NCI-H226 (cell line): ENCODE measurements around the gene SLC8A1.
A peak's percentile ranks its signal among the peaks of the same experiment; 100 is the strongest.

Source experiments
- DNase-seq: peaks from one replicate; pipeline ENCODE4 v3.0.0-alpha.2; 2015

SLC8A1 gene

GRCh38 chr2:40260437-40260836 lies 191.5 kb downstream of the SLC8A1 start:
- no peak for DNase-seq

- no peak for DNase-seq
Observed at GRCh38 chr2:40259900-40260299, 192.0 kb downstream of the SLC8A1 start.

- no peak for DNase-seq
Observed at GRCh38 chr2:40258135-40258457, 193.8 kb downstream of the SLC8A1 start.

DNA sequence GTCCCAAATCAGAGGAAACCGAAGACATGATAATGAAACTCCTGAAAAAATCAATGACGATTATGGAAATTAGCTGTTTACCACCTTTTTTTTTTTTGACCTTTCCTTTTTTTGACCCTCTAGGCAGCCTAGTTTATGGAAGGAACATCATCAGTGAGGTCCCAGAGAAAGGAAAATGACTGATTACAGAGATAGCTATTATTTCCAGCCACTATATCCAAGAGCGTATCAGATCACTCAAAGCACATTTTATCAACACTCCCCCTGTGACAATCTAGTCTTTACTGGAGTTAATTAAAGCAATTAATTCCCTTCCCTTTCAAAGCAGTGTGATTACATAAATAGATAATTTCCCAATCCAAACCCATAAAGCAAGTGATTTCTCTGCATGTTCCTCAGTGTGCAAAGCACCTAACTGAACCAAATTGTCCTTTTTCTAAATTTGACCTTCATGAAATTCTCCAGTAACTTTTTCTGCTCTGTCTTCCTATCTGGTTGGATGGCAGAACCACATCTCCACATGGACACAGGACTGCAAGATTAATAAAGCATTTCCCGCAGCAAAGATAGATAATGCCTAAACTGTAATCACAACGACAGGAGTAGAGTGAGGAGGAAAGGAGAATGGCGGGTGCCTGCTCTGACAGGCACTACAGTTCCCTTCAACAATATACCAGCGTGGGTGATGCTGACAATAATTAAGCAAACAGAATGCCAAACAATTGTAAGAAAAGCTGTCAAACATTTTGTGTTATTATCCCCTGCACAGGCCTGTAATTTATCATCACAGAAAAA lies 194.4 kb downstream of the SLC8A1 start:
- DNase-seq = no peak

DNA sequence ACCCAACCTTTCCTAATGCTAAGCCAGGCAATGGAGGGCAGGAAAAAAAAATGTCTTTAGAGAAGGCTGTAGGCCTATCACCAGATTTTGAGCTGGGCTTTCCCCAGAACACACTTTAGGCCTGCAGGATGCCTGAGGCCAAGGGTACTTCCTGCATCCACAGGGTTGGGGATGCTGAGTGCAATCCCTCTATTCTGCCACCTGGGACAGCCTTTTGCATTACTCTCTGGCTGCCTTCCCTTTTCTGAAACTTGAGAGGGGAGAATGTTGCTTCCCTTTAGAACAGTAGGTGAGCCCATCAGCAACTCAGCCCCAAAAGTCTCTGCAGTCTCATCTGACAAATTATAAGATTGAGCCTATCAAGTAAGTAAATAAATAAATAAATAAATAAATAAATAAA lies 195.2 kb downstream of the SLC8A1 start:
- DNase-seq = peak; percentile 43

GRCh38 chr2:40256008-40256407 lies 195.9 kb downstream of the SLC8A1 start:
- no peak for DNase-seq

GRCh38 chr2:40255103-40255502 lies 196.8 kb downstream of the SLC8A1 start:
- DNase-seq = no peak

DNA sequence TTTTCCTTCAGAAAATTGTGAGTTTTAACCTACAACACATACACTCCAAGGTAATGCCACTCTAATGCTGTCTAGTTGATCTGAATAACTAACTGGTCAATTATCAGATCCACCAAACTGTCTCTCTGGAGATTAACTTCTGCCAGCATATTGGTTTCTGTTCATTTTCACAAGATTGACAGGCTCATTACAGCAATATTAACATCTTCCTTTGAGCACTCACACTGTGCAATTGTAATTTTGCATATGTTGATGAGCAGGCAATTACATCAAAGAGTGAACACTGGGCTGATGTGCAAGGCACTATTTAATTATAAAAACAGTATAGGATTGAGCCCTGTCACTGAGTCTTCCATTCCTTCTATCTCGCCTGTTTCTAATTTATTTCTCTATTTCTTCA lies 197.3 kb downstream of the SLC8A1 start:
- DNase-seq = no peak

GRCh38 chr2:40251137-40251536 lies 200.8 kb downstream of the SLC8A1 start:
- DNase-seq = peak; percentile 13

DNA sequence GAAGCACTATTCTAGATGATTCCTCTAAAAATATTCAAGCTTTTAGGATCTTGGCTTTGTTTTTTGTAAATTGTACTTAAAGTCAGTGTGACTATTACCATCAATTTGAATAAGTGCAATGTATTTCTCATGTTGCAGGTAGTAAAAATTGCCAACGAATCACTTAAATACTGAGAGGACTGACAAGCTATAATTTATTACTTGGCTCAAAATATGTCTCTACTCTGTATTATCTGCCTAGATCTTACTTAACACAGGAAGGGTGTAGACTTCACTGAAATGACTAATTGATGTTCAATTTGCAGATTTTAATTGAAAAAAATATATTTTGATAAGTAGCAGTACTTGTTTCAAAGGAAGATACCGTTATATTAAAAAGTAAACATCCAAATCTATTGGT lies 202.3 kb downstream of the SLC8A1 start:
- no peak for DNase-seq

GRCh38 chr2:40248294-40248693 lies 203.6 kb downstream of the SLC8A1 start:
- no peak for DNase-seq

GRCh38 chr2:40244675-40245074 lies 207.2 kb downstream of the SLC8A1 start:
- DNase-seq = peak; percentile 60

DNA sequence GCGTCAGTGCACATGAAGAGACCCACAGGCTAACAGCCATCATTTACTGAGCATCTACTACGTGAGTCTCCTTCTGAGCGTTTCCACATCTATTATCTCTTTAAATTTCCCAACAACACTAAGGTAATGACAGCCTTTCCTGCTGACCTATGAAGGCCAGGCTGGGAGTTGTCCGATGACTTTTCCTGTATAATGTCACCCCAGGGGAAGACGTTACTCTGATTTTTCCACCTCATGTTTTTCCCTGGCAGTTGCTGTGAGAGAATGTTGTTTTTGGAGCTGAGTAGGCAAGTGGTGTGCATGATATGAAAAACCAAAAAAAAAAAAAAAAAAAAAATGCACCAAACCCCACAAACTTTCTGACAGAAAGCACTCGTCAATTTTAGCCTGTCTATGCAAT lies 207.6 kb downstream of the SLC8A1 start:
- DNase-seq = no peak

DNA sequence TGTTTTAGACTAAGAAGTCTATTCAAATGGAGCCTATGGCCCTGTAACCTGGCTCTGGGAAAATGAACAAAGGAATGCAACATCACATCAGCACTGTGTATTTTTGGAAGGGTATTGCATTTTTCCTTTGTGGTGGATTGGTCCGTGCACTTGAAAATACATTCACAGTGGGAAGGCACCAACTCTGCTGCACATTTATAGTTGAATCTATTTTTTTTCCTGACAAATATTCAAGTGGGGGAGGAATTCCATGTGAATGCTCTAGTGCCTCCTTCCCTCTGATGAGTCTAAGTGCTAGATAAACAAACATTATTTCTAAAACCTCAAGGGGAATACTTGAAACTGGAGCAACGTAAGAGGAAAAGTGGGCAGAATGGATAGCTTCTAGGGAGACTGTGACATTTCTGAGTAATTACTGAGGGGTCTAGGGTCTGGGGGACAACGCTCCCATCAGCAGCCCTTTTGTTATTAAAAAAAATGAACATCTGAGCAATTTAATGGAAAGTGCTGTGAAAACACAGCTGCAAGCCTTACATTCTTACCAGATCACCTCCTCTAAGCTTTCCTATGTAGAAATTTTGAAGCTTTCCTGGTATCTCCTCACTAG lies 208.2 kb downstream of the SLC8A1 start:
- DNase-seq = no peak

GRCh38 chr2:40242315-40242714 lies 209.6 kb downstream of the SLC8A1 start:
- DNase-seq = no peak

DNA sequence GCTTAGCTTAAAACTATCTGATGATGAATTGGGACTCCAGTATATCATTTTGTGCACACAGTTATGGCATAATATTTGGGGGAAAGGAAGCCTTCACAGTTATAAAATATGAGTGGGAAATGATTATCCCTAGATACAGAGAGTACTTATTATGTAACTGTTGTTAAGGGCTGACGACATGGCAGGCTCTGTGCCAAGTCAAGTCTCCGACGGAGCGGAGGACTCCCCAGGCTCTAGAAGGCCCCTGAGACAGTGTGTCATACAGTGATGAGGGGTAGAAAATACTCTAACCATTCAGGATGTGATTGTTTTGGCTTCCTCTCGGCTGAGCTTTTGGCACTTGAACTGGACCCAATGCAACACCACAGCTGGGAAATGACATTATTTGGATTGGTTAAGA lies 211.8 kb downstream of the SLC8A1 start:
- peak; percentile 86 for DNase-seq

DNA sequence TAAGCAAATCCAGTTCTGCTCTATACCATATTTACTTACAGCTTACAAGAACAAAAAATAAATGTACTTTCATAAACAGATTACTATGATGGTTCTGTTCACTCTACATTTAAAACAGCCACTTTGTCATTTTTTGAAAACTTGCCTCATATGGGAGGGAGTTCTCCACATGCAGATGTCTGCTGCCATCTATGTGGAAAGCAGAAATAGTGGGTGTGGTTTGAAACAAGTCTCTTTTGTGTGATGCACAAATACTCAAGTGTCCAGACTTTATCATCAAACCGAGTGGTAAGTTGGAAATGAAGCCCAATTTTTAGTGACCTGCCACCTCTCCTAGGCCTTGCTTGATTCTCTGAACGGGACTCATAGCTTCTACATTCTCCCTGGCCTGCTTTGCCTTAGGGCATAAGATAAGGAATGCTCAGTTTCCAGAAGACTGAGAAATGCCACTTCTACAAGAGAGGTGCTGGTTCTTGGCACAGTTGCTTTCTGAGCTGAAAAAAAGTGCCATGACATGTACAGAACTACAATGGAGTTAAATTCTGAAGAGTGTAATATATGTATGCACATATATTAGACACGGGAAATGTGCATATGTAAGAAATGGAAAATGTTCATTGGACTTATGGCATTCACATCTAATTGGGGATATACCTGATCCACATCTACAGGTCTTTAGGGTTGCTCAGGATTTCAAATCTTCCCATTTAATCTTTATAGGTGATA lies 221.0 kb downstream of the SLC8A1 start:
- peak; percentile 33 for DNase-seq

- DNase-seq = no peak
Observed at GRCh38 chr2:40230186-40230585, 221.7 kb downstream of the SLC8A1 start.

- no peak for DNase-seq
Observed at GRCh38 chr2:40228310-40228709, 223.6 kb downstream of the SLC8A1 start.

DNA sequence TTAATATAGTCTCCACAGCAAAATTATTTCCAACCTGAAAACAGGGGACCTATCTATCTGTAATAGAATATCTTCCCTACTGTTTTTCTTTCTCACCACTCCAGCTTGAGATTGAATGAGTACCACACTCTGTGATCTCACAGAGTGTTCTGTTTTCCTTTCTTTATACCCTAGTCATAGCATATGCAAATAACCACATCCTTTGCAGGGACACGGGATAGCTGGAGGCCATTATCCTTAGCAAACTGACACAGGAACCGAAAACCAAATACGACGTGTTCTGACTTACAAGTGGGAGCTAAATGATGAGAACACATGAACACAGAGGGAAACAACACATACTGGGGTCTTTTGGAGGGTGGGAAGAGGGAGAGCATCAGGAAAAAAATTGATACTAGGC lies 224.7 kb downstream of the SLC8A1 start:
- no peak for DNase-seq

- DNase-seq = no peak
Observed at GRCh38 chr2:40226637-40227036, 225.3 kb downstream of the SLC8A1 start.

DNA sequence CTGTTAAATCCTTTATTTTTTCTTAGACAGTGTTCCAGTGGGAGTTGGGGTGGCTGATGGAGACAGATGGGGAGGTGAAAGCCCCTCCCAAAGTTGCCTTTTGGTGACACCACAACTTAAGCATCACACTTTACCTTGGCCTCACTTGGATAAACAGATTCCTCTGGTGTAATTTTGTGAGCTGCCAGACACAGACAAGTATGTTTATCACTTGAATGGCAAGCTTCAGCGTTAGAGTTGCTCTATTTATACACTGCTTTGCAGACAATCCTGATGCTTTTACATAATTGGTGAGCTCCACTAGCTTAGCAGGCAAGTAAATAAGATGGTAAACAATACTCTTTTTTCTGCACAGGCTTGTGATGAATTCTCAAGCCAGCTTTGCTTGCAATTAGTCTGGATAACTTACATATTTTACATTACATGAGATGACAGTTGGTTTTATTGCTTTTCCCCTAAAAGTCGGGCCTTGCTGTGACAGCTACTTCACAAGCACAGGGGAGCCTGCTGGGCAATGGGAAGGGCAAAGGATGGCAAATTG lies 226.2 kb downstream of the SLC8A1 start:
- DNase-seq = no peak

- no peak for DNase-seq
Observed at GRCh38 chr2:40224318-40224717, 227.6 kb downstream of the SLC8A1 start.
